GM18498 (cell line): ENCODE measurements around the gene PSMB7.

Experiments used
- ATAC-seq: cut with Tn5 transposase; IDR thresholded peaks from one replicate; pipeline ENCODE4 v1.9.1; 2021; ENCODE audit warnings: mild to moderate bottlenecking, moderate library complexity; ENCODE audit not compliant: unreplicated experiment

PSMB7 gene

DNA sequence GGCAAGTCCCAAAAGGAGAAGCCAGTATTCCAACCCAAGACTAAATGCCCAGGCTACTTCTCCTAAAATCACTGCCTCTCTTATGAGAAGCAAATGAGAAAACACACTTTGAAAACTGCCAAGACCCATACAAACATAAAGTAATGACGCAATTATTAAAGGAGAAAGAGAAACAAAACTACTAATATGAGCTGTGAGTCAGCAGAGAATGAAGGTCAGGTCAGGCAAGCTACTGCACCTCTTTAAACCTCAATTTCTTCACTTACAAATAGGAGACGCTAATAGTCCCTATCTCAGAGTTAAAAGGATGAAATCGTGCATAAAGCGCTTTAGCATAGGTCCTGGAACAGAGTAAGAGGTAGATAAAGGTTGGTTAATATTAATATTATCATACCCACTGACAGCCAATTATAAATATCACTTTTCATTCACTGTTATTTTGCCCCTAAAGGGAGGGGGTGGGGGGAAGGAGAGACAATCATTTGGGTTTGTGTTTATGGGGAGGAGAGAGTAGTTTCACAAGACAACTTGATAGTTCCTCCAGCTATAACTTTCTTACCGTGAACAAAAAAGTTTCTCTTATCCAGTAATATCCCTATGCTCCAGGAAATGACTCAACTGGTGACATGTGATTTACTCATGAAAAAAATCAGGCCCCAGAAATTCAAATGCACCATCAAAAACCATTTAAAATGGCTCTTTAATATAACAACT lies 3.6 kb downstream of the PSMB7 start:
- ATAC-seq, result no peak

- ATAC-seq, result no peak
Measured at GRCh38 chr9:124410321-124410913, 4.8 kb downstream of the PSMB7 start.

- ATAC-seq, result no peak
Measured at GRCh38 chr9:124409410-124409809, 5.8 kb downstream of the PSMB7 start.

DNA sequence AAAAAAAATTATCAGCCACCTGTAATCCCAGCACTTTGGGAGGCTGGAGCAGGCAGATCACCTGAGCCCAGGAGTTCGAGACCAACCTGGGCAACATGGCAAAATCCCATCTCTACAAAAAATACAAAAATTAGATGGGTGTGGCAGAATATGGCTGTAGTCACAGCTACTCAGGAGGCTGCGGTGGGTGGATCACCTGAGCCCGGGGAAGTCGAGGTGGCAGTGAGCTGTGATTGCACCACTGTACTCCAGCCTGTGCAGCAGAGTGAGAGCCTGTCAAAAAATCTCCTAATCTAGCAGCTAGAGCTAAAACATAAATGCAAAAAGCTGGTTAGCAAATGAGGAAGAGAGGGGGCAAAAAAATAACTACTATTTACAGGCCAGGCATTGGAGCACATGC lies 12.0 kb downstream of the PSMB7 start:
- ATAC-seq, result no peak

DNA sequence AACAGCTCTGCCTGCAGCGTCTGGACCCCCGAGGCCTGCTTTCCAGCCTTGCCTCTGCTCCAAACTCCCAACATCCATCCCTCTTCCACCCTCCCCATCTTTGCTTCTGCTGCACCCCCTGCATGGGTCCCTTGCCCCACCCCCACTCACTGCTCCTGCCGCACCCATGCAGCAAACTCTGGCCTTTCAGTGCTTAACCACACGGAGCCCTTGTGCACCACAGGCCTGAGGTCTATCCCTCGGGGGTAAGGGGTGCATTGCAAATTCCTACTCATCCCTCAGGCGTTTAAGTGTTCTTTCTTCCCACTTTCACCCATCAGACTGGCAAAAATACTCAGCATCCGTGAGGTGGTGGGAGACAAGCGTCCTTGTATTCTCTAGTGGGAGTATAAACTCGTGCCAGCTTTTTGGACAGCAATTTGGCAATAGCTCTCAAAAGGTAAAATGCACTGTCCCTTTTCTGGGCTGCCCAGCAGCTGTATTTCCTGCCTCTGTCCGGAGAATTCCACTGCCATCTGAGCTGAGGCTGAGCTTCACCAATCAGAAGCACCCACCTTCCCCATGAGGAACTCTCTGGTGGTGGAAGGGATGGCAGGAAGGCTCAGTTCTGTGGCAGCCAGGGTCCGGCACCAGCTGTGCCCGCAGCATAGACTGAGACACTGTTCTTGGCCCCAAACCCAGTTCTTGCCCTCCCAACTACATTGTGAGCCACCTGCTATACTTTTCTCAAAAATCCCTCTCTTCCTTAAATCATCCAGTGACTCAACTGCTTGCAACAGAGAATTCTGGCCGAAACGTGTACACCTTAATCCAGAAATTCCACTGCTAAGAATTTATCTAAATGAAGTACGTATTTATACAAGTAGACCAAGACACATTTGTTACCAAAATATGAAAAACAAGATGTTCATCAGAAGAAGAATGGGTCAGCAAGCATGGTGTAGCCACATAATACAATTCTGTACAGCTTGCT lies 15.0 kb downstream of the PSMB7 start:
- ATAC-seq, result no peak

DNA sequence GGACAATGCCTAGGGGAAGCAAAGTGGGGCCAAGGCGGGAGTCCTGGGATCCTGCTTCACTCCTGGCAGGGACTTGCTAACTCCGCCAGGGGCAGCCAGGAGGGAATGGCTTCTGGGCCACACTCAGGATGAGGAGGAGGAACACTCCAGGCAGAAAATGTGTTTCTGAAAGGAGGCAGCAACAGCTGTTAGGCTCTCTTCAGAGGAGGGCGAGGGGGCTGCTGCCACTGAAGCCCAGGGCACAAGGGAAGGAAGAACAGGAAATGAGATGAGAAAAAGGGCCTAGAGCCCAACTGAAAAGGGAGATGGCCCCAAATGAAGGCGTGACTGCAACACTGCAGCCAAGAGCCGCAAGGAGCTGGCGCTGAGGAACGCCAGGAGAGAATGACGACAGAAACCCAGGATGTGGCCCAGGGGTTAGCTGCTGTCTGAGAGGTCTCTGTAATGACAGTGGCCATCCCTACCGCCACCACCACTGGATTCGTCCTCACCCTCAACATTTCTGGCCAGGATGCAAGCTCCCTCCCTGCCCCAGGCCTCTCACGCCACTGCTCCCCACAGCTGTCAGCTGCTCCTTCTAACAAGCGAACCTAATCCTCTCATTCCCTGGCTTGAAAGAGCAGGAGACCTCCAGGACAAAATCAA lies 15.8 kb downstream of the PSMB7 start:
- no peak for ATAC-seq

GRCh38 chr9:124398191-124398935 lies 16.9 kb downstream of the PSMB7 start:
- ATAC-seq, result no peak

DNA sequence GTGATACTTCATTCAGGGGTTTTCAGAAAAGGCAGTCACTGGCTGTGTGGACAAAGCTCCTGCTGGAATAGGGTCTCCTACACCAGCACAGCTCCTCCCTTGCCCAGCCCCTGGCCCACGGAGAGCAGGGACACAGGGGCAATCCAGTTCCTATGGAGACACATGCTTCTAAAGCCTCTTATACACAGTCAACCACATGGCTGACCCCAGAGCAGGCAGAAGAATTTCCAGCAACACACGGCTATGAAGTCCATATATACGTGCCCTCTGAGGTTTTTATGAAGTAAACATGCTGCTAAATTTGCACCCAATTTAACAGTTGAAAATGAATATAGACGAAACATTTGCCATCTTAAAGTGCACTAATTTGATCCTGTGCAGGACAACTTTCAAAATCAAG lies 19.4 kb downstream of the PSMB7 start:
- ATAC-seq, result no peak

DNA sequence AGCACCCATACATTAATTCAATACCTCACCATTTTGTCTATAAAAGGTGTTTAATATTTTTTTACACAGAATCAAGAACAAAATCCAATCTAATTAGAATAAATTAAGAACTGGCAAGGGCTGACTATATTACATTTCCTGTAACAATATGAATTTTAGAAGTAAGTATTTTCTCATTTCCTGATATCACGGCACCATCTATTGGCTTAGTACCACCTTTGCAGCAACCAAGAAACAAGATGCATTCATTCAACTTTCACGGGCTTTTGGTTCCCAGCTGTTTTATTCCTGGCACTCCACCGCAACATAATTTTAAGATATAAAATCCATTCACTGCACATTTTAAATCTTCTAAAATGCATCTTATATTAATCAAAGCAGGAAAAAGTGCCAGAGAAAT lies 20.6 kb downstream of the PSMB7 start:
- ATAC-seq, result no peak

DNA sequence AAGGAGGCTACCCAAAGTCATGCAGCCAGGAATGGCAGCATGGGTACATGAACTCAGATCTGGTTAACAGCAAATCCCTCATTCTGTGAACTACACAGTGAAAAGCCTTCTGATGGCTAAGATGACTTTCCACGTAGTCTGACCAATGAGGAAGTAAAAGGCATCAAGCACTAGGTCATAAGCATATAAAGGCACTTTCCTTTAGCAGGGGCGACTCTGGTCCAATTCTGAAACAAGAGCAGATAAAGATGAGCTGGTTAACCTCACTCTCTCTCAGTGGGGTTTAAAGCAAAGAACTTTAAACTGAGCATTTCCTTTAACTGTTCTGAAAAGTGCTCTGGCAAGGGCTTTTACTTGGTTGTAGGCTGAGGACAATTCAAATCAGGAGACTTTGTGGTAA lies 21.1 kb downstream of the PSMB7 start:
- ATAC-seq, result no peak

GRCh38 chr9:124392871-124393460 lies 22.3 kb downstream of the PSMB7 start:
- ATAC-seq, result no peak

DNA sequence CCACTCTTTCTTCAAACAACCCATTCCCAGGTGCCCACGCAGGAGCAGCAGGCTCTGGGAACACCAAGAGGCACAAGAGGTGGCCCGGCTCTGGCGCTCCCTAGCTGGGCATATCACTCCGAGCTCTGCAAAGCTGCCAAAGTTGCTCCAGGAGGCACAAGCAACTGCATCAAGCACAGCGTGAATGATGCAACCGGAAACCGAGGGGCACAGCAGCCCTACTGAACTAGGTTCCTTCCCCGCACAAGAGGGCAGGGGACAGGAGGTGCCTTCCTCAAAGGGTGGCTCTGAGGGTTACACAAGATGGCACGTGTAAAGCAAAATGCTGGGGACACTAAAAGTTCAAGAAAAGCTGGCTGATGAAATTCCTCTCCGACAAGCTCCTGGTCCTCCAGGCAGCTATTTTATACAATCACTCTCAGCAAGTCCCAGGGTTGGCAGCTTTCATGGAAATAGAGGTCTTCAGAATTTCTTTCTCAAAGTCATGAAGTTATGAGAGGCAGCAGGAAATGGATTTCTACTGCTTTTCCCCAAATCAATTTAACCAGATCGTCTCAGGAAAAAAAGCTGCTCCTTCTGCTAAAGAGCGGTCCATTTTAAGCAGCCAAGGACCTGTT lies 22.9 kb downstream of the PSMB7 start:
- ATAC-seq, result no peak

DNA sequence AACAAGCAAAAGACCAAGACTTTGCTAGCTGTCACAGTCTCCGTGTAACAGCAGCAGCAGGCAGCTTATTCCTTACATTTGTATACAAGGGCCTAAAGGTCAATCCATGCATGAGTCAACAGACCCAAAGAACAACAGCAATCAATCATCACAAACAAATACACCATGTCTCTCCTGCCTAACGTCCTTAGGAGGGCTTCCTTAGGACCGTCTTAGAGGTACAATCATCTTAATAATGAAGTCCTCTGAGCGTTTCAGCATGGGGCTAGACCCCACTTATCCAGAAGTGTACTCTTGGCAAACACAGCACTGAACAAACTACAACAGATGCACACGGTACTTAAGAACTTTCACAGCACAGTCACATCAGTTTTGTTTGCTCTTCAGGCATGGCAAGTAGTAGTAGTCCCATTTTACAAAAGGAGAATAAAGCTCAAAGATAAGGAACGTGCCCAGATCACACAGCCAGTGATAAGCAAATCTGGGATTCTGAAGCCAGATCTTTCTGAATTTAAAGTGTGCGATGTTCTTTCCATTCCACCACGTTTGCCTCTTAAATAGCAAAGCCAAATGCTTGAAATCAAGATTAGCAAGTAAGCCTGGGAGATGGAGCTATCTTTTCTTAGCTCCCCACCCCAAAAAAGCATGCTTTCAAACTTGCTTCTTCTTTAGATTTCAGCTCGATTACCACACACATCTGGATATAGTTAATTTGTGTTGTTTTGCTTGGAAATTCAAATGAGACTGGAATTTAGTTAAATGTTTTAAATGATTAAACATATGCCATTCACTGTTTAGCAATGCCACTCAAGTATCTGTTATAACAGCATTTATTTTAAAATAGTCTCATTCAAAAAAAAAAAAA lies 24.2 kb downstream of the PSMB7 start:
- no peak for ATAC-seq

DNA sequence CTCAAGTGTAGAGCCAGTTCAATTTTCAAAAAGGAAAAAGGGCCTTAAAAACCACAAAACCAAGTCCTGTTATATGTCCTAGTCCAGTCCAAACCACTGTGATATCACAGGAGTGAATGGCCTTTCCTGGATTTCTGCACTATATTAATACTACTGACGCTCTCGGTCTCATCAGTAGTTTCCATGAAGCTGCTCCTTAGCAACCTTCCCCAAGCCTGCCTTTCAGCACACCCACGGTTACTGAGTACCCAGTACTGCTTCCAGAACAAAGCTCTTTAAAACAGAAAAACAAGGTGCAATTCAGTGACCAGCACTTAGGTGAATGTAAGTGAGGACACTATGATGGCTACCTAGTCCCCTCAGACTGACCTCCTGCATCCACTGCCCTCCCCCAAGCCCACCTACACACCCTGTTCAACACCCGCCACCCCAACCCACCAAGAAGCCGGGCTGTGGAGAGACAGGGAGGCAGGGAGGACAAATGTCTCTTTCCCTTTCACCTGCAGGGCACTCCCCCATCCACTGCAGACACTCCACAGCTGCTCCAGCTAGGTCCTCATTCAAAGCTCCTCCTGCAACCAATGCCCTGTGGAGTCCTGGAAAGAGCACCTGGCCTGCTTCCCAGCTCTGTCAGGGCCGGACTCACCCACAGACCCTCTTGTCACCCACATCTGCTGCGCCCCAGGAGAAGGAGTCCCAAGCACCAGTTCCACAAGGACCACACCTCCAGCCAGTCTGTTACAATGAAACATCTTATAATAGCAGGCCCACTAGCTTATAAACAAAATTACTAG lies 25.9 kb downstream of the PSMB7 start:
- ATAC-seq, result no peak

DNA sequence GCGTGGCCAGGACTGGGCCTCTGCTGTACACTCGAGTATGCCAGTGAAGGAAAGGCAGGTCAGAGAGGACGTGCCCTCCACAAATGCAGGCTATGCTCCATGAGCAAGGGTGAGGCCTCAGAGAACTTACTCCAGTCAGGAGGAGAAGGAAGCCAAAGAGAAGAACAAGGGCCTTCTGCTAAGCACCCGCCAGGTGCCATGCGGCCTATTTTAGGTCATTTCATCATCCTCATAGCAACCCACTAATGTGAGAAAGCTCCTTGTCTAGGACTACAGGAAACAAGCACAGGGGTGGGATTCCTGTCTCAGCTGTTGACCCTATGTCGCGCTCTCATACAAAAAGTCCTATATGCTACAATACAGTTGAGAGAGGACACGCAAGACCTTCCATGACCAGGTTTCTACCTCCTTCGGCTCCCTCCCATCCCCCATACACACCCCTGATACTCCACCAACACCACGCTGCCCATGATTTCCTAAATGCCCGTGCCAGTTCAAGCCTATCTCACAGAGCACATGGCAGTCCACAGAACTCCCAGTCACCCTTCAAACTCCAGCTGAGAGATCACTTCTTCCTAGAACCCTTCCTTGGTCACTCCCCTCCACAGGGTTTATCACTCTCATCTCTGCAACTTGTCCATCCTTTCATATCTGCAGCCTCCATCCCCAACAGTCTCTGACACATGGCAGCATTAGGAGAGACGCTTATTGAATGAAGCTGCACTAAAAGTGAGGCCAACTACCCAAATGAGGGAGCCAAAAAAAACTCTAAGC lies 26.8 kb downstream of the PSMB7 start:
- ATAC-seq, result no peak

GRCh38 chr9:124386201-124386600 lies 29.0 kb downstream of the PSMB7 start:
- no peak for ATAC-seq

DNA sequence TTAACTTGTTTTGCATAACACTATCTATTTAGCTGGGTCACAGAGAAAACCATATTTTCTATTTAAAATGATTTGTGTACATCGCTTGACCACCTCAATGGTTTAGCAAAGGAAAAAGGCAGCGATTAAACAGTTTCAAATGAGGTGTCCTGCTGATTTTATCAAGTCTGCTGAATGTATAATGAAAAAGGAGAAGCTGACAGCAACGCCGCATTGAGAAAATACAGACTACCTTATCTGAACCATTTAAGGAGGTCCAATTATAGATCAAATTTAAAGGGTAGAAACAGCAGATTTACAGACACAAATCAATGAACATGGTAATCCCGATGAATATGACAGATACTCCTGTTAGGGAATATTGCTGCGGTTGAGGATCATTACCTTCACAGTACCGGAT lies 29.6 kb downstream of the PSMB7 start:
- no peak for ATAC-seq
